Retinal pigment epithelial cell (primary cell): ENCODE results near the gene IPCEF1.

ENCODE experiments used
- DNase-seq: peaks from one replicate; pipeline ENCODE4 v3.0.0-alpha.2; 2010; ENCODE audit warnings: low read depth
- H3K4me3 ChIP-seq: 2 replicates; pipeline ENCODE4 v1.5.1; 2011; ENCODE audit warnings: mild to moderate bottlenecking, low read length, control low read depth, moderate library complexity
- CTCF ChIP-seq: conservative IDR thresholded peaks from 2 replicates; pipeline ENCODE4 v1.5.1; 2011; ENCODE audit warnings: low read depth, low read length, control low read depth, inconsistent platforms

IPCEF1 gene

GRCh38 chr6:154384191-154384590, 27.6 kb upstream of the IPCEF1 start:
- no peak for TF ChIP-seq CTCF
- H3K4me3 ChIP-seq, result no peak overlapping the region
- DNase-seq, result peak; percentile 52

- no peak for TF ChIP-seq CTCF
- no peak for DNase-seq
- H3K4me3 ChIP-seq, result no peak overlapping the region
Observed at GRCh38 chr6:154383273-154383672, 26.7 kb upstream of the IPCEF1 start.

- H3K4me3 ChIP-seq, result no peak overlapping the region
- no peak for DNase-seq
- no peak for TF ChIP-seq CTCF
Observed at GRCh38 chr6:154382740-154383139, 26.1 kb upstream of the IPCEF1 start.

- no peak for TF ChIP-seq CTCF
- H3K4me3 ChIP-seq, result no peak overlapping the region
- no peak for DNase-seq
Observed at GRCh38 chr6:154381548-154381947, 24.9 kb upstream of the IPCEF1 start.

- no peak for TF ChIP-seq CTCF
- no peak for DNase-seq
- H3K4me3 ChIP-seq, result no peak overlapping the region
Observed at GRCh38 chr6:154380741-154381140, 24.1 kb upstream of the IPCEF1 start.

- TF ChIP-seq CTCF, result no peak
- no peak for DNase-seq
Observed at GRCh38 chr6:154379585-154379984, 23.0 kb upstream of the IPCEF1 start.

GRCh38 chr6:154378518-154378917, 21.9 kb upstream of the IPCEF1 start:
- DNase-seq, result no peak
- TF ChIP-seq CTCF, result no peak
- no peak overlapping the region for H3K4me3 ChIP-seq

More at GRCh38 chr6:154379585-154379984, 23.0 kb upstream of the IPCEF1 start:
- H3K4me3 ChIP-seq, result no peak overlapping the region
